ENCODE results near the gene APRT. TPM values are rescaled to one million over a fixed set of nuclear protein-coding genes. Genes with fewer than 3 reads are reported as not detected.
A peak's percentile ranks its signal among the peaks of the same experiment; 100 is the strongest.

APRT gene
- total and polyA plus RNA-seq, 5 donors from 2014 or later = 145 to 489 (median 418) TPM

GRCh38 chr16:88819126-88819525 is 7.4 kb upstream of the APRT start:
- Histone ChIP-seq H3K36me3 (ENCODE audit: control insufficient read depth, insufficient read depth, low read length) (peaks cover 10% of the 10 kb centered on the region), H3K4me1 (ENCODE audit: control insufficient read depth, insufficient read depth, low read length, poor library complexity, severe bottlenecking) (no peaks in the 10 kb centered on the region), H3K4me3 (ENCODE audit: low read depth, low read length) (no peak overlapping the region), H3K27ac (ENCODE audit: insufficient read depth, low read length, poor library complexity, severe bottlenecking) (no peak overlapping the region), H3K27me3 (ENCODE audit: control insufficient read depth, insufficient read depth, low read length) (no peaks in the 10 kb centered on the region), H3K9me3 (ENCODE audit: control insufficient read depth in 2 of 2, low read length in 2 of 2) (no peaks in the 10 kb centered on the region)
- DNase-seq (no peak), ATAC-seq (ENCODE audit: low read depth in 2 of 2) (no peak)
- no peaks in the 10 kb centered on the region for H3K4me1 Mint-ChIP-seq
- no peak overlapping the region for H3K27ac Mint-ChIP-seq
- H3K27me3 Mint-ChIP-seq = no peaks in the 10 kb centered on the region
- peaks cover 5% of the 10 kb centered on the region for H3K36me3 Mint-ChIP-seq
- H3K9me3 Mint-ChIP-seq = no peaks in the 10 kb centered on the region
- H3K4me3 Mint-ChIP-seq = no peak overlapping the region

- Mint-ChIP-seq H3K4me3 (peak overlapping the region in 1 of 4 donors; percentile 74), H3K27me3 (no peaks in the 10 kb centered on the region), H3K36me3 (peaks cover 5% of the 10 kb centered on the region), H3K27ac (no peak overlapping the region), H3K9me3 (no peaks in the 10 kb centered on the region), H3K4me1 (peaks cover 0 to 2% (median 0%) of the 10 kb centered on the region in 4 donors)
- no peak for ATAC-seq (ENCODE audit: low read depth in 2 of 2)
- no peak overlapping the region for H3K27ac ChIP-seq (ENCODE audit: insufficient read depth, low read length, poor library complexity, severe bottlenecking)
- H3K4me3 ChIP-seq (ENCODE audit: low read depth, low read length) = no peak overlapping the region
- H3K4me1 ChIP-seq (ENCODE audit: control insufficient read depth, insufficient read depth, low read length, poor library complexity, severe bottlenecking) = no peaks in the 10 kb centered on the region
- H3K27me3 ChIP-seq (ENCODE audit: control insufficient read depth, insufficient read depth, low read length) = no peaks in the 10 kb centered on the region
- H3K9me3 ChIP-seq (ENCODE audit: control insufficient read depth in 2 of 2, low read length in 2 of 2) = no peaks in the 10 kb centered on the region
- DNase-seq = no peak
- H3K36me3 ChIP-seq (ENCODE audit: control insufficient read depth, insufficient read depth, low read length) = peaks cover 10% of the 10 kb centered on the region
Observed at GRCh38 chr16:88818575-88818874, 6.8 kb upstream of the APRT start.

GRCh38 chr16:88817785-88818574 is 6.3 kb upstream of the APRT start:
- H3K27me3 ChIP-seq (ENCODE audit: control insufficient read depth, insufficient read depth, low read length) = no peaks in the 10 kb centered on the region
- DNase-seq (no peak), ATAC-seq (ENCODE audit: low read depth in 2 of 2) (no peak)
- Mint-ChIP-seq H3K9me3 (no peaks in the 10 kb centered on the region), H3K36me3 (peaks cover 4% of the 10 kb centered on the region), H3K27ac (no peak overlapping the region), H3K4me3 (peak overlapping the region in 1 of 4 donors; percentile 74), H3K27me3 (no peaks in the 10 kb centered on the region), H3K4me1 (peaks cover 0 to 2% (median 0%) of the 10 kb centered on the region in 4 donors)
- H3K4me1 ChIP-seq (ENCODE audit: control insufficient read depth, insufficient read depth, low read length, poor library complexity, severe bottlenecking) = peaks cover under 1% of the 10 kb centered on the region
- H3K36me3 ChIP-seq (ENCODE audit: control insufficient read depth, insufficient read depth, low read length) = peaks cover 10% of the 10 kb centered on the region
- H3K9me3 ChIP-seq (ENCODE audit: control insufficient read depth in 2 of 2, low read length in 2 of 2) = no peaks in the 10 kb centered on the region
- no peak overlapping the region for H3K27ac ChIP-seq (ENCODE audit: insufficient read depth, low read length, poor library complexity, severe bottlenecking)
- H3K4me3 ChIP-seq (ENCODE audit: low read depth, low read length) = no peak overlapping the region

- no peaks in the 10 kb centered on the region for H3K27me3 Mint-ChIP-seq
- Histone ChIP-seq H3K27ac (ENCODE audit: insufficient read depth, low read length, poor library complexity, severe bottlenecking) (no peak overlapping the region), H3K4me1 (ENCODE audit: control insufficient read depth, insufficient read depth, low read length, poor library complexity, severe bottlenecking) (peaks cover 11% of the 10 kb centered on the region), H3K9me3 (ENCODE audit: control insufficient read depth in 2 of 2, low read length in 2 of 2) (no peaks in the 10 kb centered on the region), H3K27me3 (ENCODE audit: control insufficient read depth, insufficient read depth, low read length) (no peaks in the 10 kb centered on the region), H3K36me3 (ENCODE audit: control insufficient read depth, insufficient read depth, low read length) (peaks cover under 1% of the 10 kb centered on the region), H3K4me3 (ENCODE audit: low read depth, low read length) (no peak overlapping the region)
- H3K4me3 Mint-ChIP-seq = no peak overlapping the region
- ATAC-seq (ENCODE audit: low read depth in 2 of 2) (no peak), DNase-seq (no peak)
- H3K4me1 Mint-ChIP-seq = peaks cover 0 to 7% (median 0%) of the 10 kb centered on the region in 4 donors
- no peak overlapping the region for H3K27ac Mint-ChIP-seq
- H3K9me3 Mint-ChIP-seq = no peaks in the 10 kb centered on the region
- no peaks in the 10 kb centered on the region for H3K36me3 Mint-ChIP-seq
Observed at GRCh38 chr16:88816736-88817535, 5.2 kb upstream of the APRT start.

- Histone ChIP-seq H3K27ac (ENCODE audit: insufficient read depth, low read length, poor library complexity, severe bottlenecking) (no peak overlapping the region), H3K27me3 (ENCODE audit: control insufficient read depth, insufficient read depth, low read length) (no peaks in the 10 kb centered on the region), H3K4me1 (ENCODE audit: control insufficient read depth, insufficient read depth, low read length, poor library complexity, severe bottlenecking) (peaks cover 16% of the 10 kb centered on the region), H3K4me3 (ENCODE audit: low read depth, low read length) (no peak overlapping the region), H3K36me3 (ENCODE audit: control insufficient read depth, insufficient read depth, low read length) (no peaks in the 10 kb centered on the region), H3K9me3 (ENCODE audit: control insufficient read depth in 2 of 2, low read length in 2 of 2) (no peaks in the 10 kb centered on the region)
- Mint-ChIP-seq H3K27ac (no peak overlapping the region), H3K4me1 (peaks cover 0 to 8% (median 0%) of the 10 kb centered on the region in 4 donors), H3K9me3 (no peaks in the 10 kb centered on the region), H3K27me3 (no peaks in the 10 kb centered on the region), H3K36me3 (no peaks in the 10 kb centered on the region), H3K4me3 (no peak overlapping the region)
- ATAC-seq (ENCODE audit: low read depth in 2 of 2) (no peak), DNase-seq (peak; percentile 36 to 50 (median 45))
Observed at GRCh38 chr16:88815901-88816589, 4.3 kb upstream of the APRT start.

- no peak for ATAC-seq (ENCODE audit: low read depth in 2 of 2)
- no peaks in the 10 kb centered on the region for H3K36me3 ChIP-seq (ENCODE audit: control insufficient read depth, insufficient read depth, low read length)
- Mint-ChIP-seq H3K27me3 (no peaks in the 10 kb centered on the region), H3K36me3 (no peaks in the 10 kb centered on the region), H3K4me1 (peaks cover 0 to 16% (median 0%) of the 10 kb centered on the region in 4 donors), H3K4me3 (peak overlapping the region in 1 of 4 donors; percentile 38), H3K9me3 (no peaks in the 10 kb centered on the region), H3K27ac (no peak overlapping the region)
- H3K4me1 ChIP-seq (ENCODE audit: control insufficient read depth, insufficient read depth, low read length, poor library complexity, severe bottlenecking) = peaks cover 24% of the 10 kb centered on the region
- H3K27me3 ChIP-seq (ENCODE audit: control insufficient read depth, insufficient read depth, low read length) = no peaks in the 10 kb centered on the region
- no peak overlapping the region for H3K27ac ChIP-seq (ENCODE audit: insufficient read depth, low read length, poor library complexity, severe bottlenecking)
- H3K4me3 ChIP-seq (ENCODE audit: low read depth, low read length) = no peak overlapping the region
- H3K9me3 ChIP-seq (ENCODE audit: control insufficient read depth in 2 of 2, low read length in 2 of 2) = no peaks in the 10 kb centered on the region
- DNase-seq = no peak
Observed at GRCh38 chr16:88815227-88815626, 3.5 kb upstream of the APRT start.

GRCh38 chr16:88814144-88814502 is 2.4 kb upstream of the APRT start:
- Mint-ChIP-seq H3K36me3 (no peaks in the 10 kb centered on the region), H3K4me3 (peak overlapping the region; percentile 46 to 77 (median 61))

More at GRCh38 chr16:88814144-88814502, 2.4 kb upstream of the APRT start:
- peak overlapping the region in 1 of 3 donors; percentile 69 for H3K27ac Mint-ChIP-seq
- Histone ChIP-seq H3K4me3 (ENCODE audit: low read depth, low read length) (no peak overlapping the region), H3K36me3 (ENCODE audit: control insufficient read depth, insufficient read depth, low read length) (peaks cover 3% of the 10 kb centered on the region), H3K4me1 (ENCODE audit: control insufficient read depth, insufficient read depth, low read length, poor library complexity, severe bottlenecking) (peaks cover 36% of the 10 kb centered on the region), H3K27me3 (ENCODE audit: control insufficient read depth, insufficient read depth, low read length) (no peaks in the 10 kb centered on the region), H3K27ac (ENCODE audit: insufficient read depth, low read length, poor library complexity, severe bottlenecking) (no peak overlapping the region), H3K9me3 (ENCODE audit: control insufficient read depth in 2 of 2, low read length in 2 of 2) (no peaks in the 10 kb centered on the region)
- H3K27me3 Mint-ChIP-seq = no peaks in the 10 kb centered on the region
- no peak for ATAC-seq (ENCODE audit: low read depth in 2 of 2)
- DNase-seq = no peak
- no peaks in the 10 kb centered on the region for H3K9me3 Mint-ChIP-seq
- peaks cover 0 to 22% (median 0%) of the 10 kb centered on the region in 4 donors for H3K4me1 Mint-ChIP-seq
